GM12878 (cell line): ENCODE measurements around the gene DPEP1.

Experiments
- CBX5 ChIP-seq: sonication (generic); IDR thresholded peaks from 2 replicates; pipeline ENCODE4 v1.6.1; 2016; ENCODE audit warnings: low read depth, moderate library complexity, mild to moderate bottlenecking, inconsistent platforms
- CEBPB ChIP-seq, 2 experiments: fragments of 150-350 bp in 1 of 2; IDR thresholded peaks; 2 replicates each; pipeline ENCODE4 v1.6.1; 2012 to 2014; ENCODE audit warnings: low read depth in 2 of 2, low read length in 2 of 2, borderline replicate concordance in 1 of 2, inconsistent platforms in 1 of 2
- CHD1 ChIP-seq: IDR thresholded peaks from 2 replicates; pipeline ENCODE4 v1.6.1; 2012; ENCODE audit warnings: low read depth, low read length, improper control_type of control experiment
- CTCF ChIP-seq, 3 experiments: IDR thresholded peaks in 2 of 3; conservative IDR thresholded peaks in 1 of 3; 2 replicates each; pipeline ENCODE4 v1.5.1; 2011; ENCODE audit warnings: low read depth in 3 of 3, low read length in 3 of 3, mild to moderate bottlenecking in 3 of 3, control low read depth in 2 of 3, moderate library complexity in 2 of 3, inconsistent platforms in 1 of 3, mixed read lengths in 1 of 3; ENCODE audit not compliant: control insufficient read depth in 2 of 3, insufficient read depth in 1 of 3; ENCODE audit errors: extremely low read depth in 1 of 3
- ELK1 ChIP-seq: IDR thresholded peaks from 2 replicates; pipeline ENCODE4 v1.6.1; 2012; ENCODE audit warnings: low read depth, low read length, improper control_type of control experiment
- NR2C2 ChIP-seq: IDR thresholded peaks from 2 replicates; pipeline ENCODE4 v1.6.1; 2011; ENCODE audit warnings: borderline replicate concordance, low read depth; ENCODE audit not compliant: control insufficient read depth, insufficient read length
- NRF1 ChIP-seq: conservative IDR thresholded peaks from 2 replicates; pipeline ENCODE4 v1.6.1; 2011; ENCODE audit warnings: mild to moderate bottlenecking, low read depth, low read length, improper control_type of control experiment
- PKNOX1 ChIP-seq: fragments of 450-650 bp; IDR thresholded peaks from 2 replicates; pipeline ENCODE4 v1.6.1; 2016; ENCODE audit warnings: mild to moderate bottlenecking
- SUPT20H ChIP-seq: IDR thresholded peaks from 2 replicates; pipeline ENCODE4 v1.6.1; 2011; ENCODE audit warnings: low read depth, mild to moderate bottlenecking, low read length, moderate library complexity, borderline replicate concordance; ENCODE audit not compliant: control insufficient read depth
- USF2 ChIP-seq: IDR thresholded peaks from 2 replicates; pipeline ENCODE4 v1.6.1; 2011; ENCODE audit warnings: low read depth, low read length, improper control_type of control experiment, borderline replicate concordance

- no peak for TF ChIP-seq ELK1
- TF ChIP-seq PKNOX1: no peak
- no peak for TF ChIP-seq NR2C2
- no peak for TF ChIP-seq USF2
- no peak for TF ChIP-seq CTCF (IDR thresholded peaks at IDR 0.05 in 2 of 3, conservative IDR thresholded peaks at IDR 0.05 in 1 of 3; ENCODE audit: control insufficient read depth in 2 of 3, extremely low read depth in 1 of 3, insufficient read depth in 1 of 3, low read depth in 3 of 3, low read length in 3 of 3)
- TF ChIP-seq SUPT20H: no peak
- TF ChIP-seq CEBPB (IDR thresholded peaks at IDR 0.05; ENCODE audit: borderline replicate concordance in 1 of 2, low read depth in 2 of 2, low read length in 2 of 2): no peak
- TF ChIP-seq NRF1: no peak
- TF ChIP-seq CBX5: no peak
- TF ChIP-seq CHD1: no peak
These were observed 55.3 kb downstream of the DPEP1 start for GRCh38 chr16:89668790-89669158.
